WTC11 (cell line): ENCODE measurements around the gene POP4. TPM values are rescaled to one million over a fixed set of nuclear protein-coding genes. Genes with fewer than 3 reads are reported as not detected.
A peak's percentile ranks its signal among the peaks of the same experiment; 100 is the strongest.

Experiments used
- ATAC-seq: fragments of 200-7000 bp; cut with Tn5 transposase; 2 replicates; pipeline ENCODE4 v1.10.0; 2021; ENCODE audit warnings: mild to moderate bottlenecking, moderate library complexity
- CTCF ChIA-PET: fragments of 300-600 bp; sonication (Branson Sonifier 250); formaldehyde crosslinking; loops from one replicate; lab custom pipeline; 2021; ENCODE audit warnings: antibody characterized with exemption; lab: Charles Lee
- POLR2A ChIA-PET: fragments of 350-600 bp; sonication (Branson Sonifier 250); formaldehyde crosslinking; loops from one replicate; lab custom pipeline; 2021; ENCODE audit warnings: antibody characterized with exemption; lab: Charles Lee
- DNase-seq: peaks from one replicate; pipeline ENCODE4 v3.0.0; 2021; ENCODE audit warnings: low spot score
- H3K27ac Mint-ChIP-seq: 2 replicates; pipeline ENCODE4 v1.8.0; 2021; ENCODE audit warnings: mixed read lengths
- H3K27me3 Mint-ChIP-seq: 2 replicates; pipeline ENCODE4 v1.8.0; 2021; ENCODE audit warnings: low read depth, mild to moderate bottlenecking, moderate library complexity, mixed read lengths
- H3K36me3 Mint-ChIP-seq: 2 replicates; pipeline ENCODE4 v1.8.0; 2021; ENCODE audit warnings: mixed read lengths
- H3K4me1 Mint-ChIP-seq: 2 replicates; pipeline ENCODE4 v1.8.0; 2022; ENCODE audit warnings: mixed read lengths
- H3K4me3 Mint-ChIP-seq: 2 replicates; pipeline ENCODE4 v1.8.0; 2021; ENCODE audit warnings: mild to moderate bottlenecking, moderate library complexity, mixed read lengths
- H3K9me3 Mint-ChIP-seq: 2 replicates; pipeline ENCODE4 v1.8.0; 2021; ENCODE audit warnings: mixed read lengths
- CDX4 ChIP-seq: fragments of 250-450 bp; sonication (Bioruptor Pico); IDR thresholded peaks from 2 replicates; pipeline ENCODE4 v1.9.0; 2021; ENCODE audit warnings: moderate library complexity, mild to moderate bottlenecking, inconsistent platforms, borderline replicate concordance
- CREM ChIP-seq: sonication (generic); formaldehyde crosslinking; IDR thresholded peaks from 2 replicates; pipeline ENCODE4 v1.8.1; 2022; ENCODE audit warnings: mild to moderate bottlenecking, missing genetic modification reagents, moderate library complexity
- CTCF ChIP-seq: fragments of 200-600 bp; IDR thresholded peaks from 2 replicates; pipeline ENCODE4 v1.8.0; 2022; ENCODE audit warnings: antibody characterized with exemption
- E2F1 ChIP-seq: sonication (generic); formaldehyde crosslinking; IDR thresholded peaks from 2 replicates; pipeline ENCODE4 v1.8.0; 2022; ENCODE audit warnings: mild to moderate bottlenecking, missing genetic modification reagents
- E2F5 ChIP-seq: sonication (generic); formaldehyde crosslinking; IDR thresholded peaks from 2 replicates; pipeline ENCODE4 v1.8.1; 2022; ENCODE audit warnings: mild to moderate bottlenecking, moderate library complexity, missing genetic modification reagents
- ESRRA ChIP-seq: sonication (generic); formaldehyde crosslinking; IDR thresholded peaks from 2 replicates; pipeline ENCODE4 v1.8.1; 2022; ENCODE audit warnings: mild to moderate bottlenecking, missing genetic modification reagents, borderline replicate concordance
- FOXK1 ChIP-seq: sonication (generic); formaldehyde crosslinking; IDR thresholded peaks from 2 replicates; pipeline ENCODE4 v1.8.0; 2022; ENCODE audit warnings: mild to moderate bottlenecking, moderate library complexity, missing genetic modification reagents
- NR3C1 ChIP-seq: sonication (generic); formaldehyde crosslinking; conservative IDR thresholded peaks from 2 replicates; pipeline ENCODE4 v1.8.1; 2023; ENCODE audit warnings: low read depth, mild to moderate bottlenecking, missing genetic modification reagents
- USF2 ChIP-seq: sonication (generic); formaldehyde crosslinking; IDR thresholded peaks from 2 replicates; pipeline ENCODE4 v1.8.1; 2023; ENCODE audit warnings: mild to moderate bottlenecking, missing genetic modification reagents, moderate library complexity
- ZMAT4 ChIP-seq: fragments of 250-450 bp; sonication (Bioruptor Pico); IDR thresholded peaks from 2 replicates; pipeline ENCODE4 v1.9.0; 2021; ENCODE audit warnings: mild to moderate bottlenecking
- ZNF219 ChIP-seq: sonication (generic); formaldehyde crosslinking; IDR thresholded peaks from 2 replicates; pipeline ENCODE4 v1.8.0; 2023; ENCODE audit warnings: missing genetic modification reagents, mild to moderate bottlenecking, borderline replicate concordance
- ZNF425 ChIP-seq: fragments of 250-450 bp; sonication (Bioruptor Pico); conservative IDR thresholded peaks from 2 replicates; pipeline ENCODE4 v1.9.0; 2021; ENCODE audit warnings: mild to moderate bottlenecking
- ZSCAN18 ChIP-seq: fragments of 250-450 bp; sonication (Bioruptor Pico); IDR thresholded peaks from 2 replicates; pipeline ENCODE4 v2.1.2; 2022; ENCODE audit warnings: mild to moderate bottlenecking, moderate library complexity
- total RNA-seq: library from RNA; stranded (reverse); gene quantifications from 3 replicates; pipeline ENCODE4 v1.2.3, GENCODE V29; 2021

The POP4 gene
- total RNA-seq, 1 experiment from 2014 or later: 46.7 TPM

- DNase-seq: no peak
These were observed 18.6 kb downstream of the POP4 start for GRCh38 chr19:29624489-29625185.

GRCh38 chr19:29625186-29625651 lies 19.1 kb downstream of the POP4 start:
- TF ChIP-seq E2F5 (CRISPR knock-in tag) (no peak), ZMAT4 (CRISPR knock-in tag) (no peak), CTCF (no peak), ZSCAN18 (CRISPR knock-in tag) (no peak), E2F1 (CRISPR knock-in tag) (no peak)
- H3K27me3 Mint-ChIP-seq: no peaks in the 10 kb centered on the region; the same call in 1 of the 2 replicates
- DNase-seq (no peak), ATAC-seq (no peak)
- POLR2A ChIA-PET: no interaction called here
- no peaks in the 10 kb centered on the region for H3K9me3 Mint-ChIP-seq
- peak overlapping the region; percentile 65; the same call in 1 of the 2 replicates for H3K27ac Mint-ChIP-seq
- peaks cover 8% of the 10 kb centered on the region for H3K4me1 Mint-ChIP-seq
- H3K4me3 Mint-ChIP-seq: no peak overlapping the region
- H3K36me3 Mint-ChIP-seq: no peaks in the 10 kb centered on the region
- CTCF ChIA-PET: interaction anchor here (0.6 to 3.8 kb wide), 10 partner anchors 9 to 91 kb away, joined by 3 to 21 read pairs (median 4); no protein-coding TSS in a partner anchor

More at GRCh38 chr19:29624489-29625185, 18.6 kb downstream of the POP4 start:
- H3K4me1 Mint-ChIP-seq: peaks cover 8% of the 10 kb centered on the region
- no peak overlapping the region for H3K27ac Mint-ChIP-seq
- H3K9me3 Mint-ChIP-seq: no peaks in the 10 kb centered on the region
- H3K27me3 Mint-ChIP-seq: no peaks in the 10 kb centered on the region; the same call in 1 of the 2 replicates
- no peaks in the 10 kb centered on the region for H3K36me3 Mint-ChIP-seq
- no peak overlapping the region for H3K4me3 Mint-ChIP-seq
- TF ChIP-seq FOXK1 (CRISPR knock-in tag) (no peak), USF2 (CRISPR knock-in tag) (peak; percentile 60), CTCF (0 out of 2 replicates have a peak, but pooled peaks have one; percentile 12), CREM (CRISPR knock-in tag) (no peak)
- ChIA-PET CTCF (interaction anchor here (0.8 to 3.8 kb wide), 12 partner anchors 10 to 92 kb away, joined by 3 to 21 read pairs (median 6); partner anchors contain the start of gene PLEKHF1), POLR2A (interaction anchor here (1.2 kb wide), 1 partner anchor 40 kb away, joined by 3 read pairs; the partner anchor contains the start of gene PLEKHF1)
- ATAC-seq: peak; percentile 40; the same call in 1 of the 2 replicates

GRCh38 chr19:29626386-29626785 lies 20.3 kb downstream of the POP4 start:
- no peak overlapping the region for H3K4me3 Mint-ChIP-seq
- H3K9me3 Mint-ChIP-seq: no peaks in the 10 kb centered on the region
- H3K27ac Mint-ChIP-seq: no peak overlapping the region
- no peak for DNase-seq
- no peak for ATAC-seq
- ChIA-PET POLR2A (no interaction called here), CTCF (interaction anchor here (2.1 to 3.8 kb wide), 2 partner anchors 42 to 90 kb away, joined by 14 to 21 read pairs; no protein-coding TSS in a partner anchor)
- H3K4me1 Mint-ChIP-seq: peaks cover 8% of the 10 kb centered on the region
- H3K27me3 Mint-ChIP-seq: no peaks in the 10 kb centered on the region; the same call in 1 of the 2 replicates
- no peaks in the 10 kb centered on the region for H3K36me3 Mint-ChIP-seq
- TF ChIP-seq ESRRA (CRISPR knock-in tag) (no peak), ZNF425 (CRISPR knock-in tag) (no peak), NR3C1 (CRISPR knock-in tag) (no peak), ZNF219 (CRISPR knock-in tag) (no peak), CDX4 (CRISPR knock-in tag) (no peak)
